H4 (cell line): ENCODE data around the gene HTN3. TPM values are rescaled to one million over a fixed set of nuclear protein-coding genes. Genes with fewer than 3 reads are reported as not detected.
A peak's percentile ranks its signal among the peaks of the same experiment; 100 is the strongest.
"Not testable (repeated sequence)": the region's sequence is repeated elsewhere in the genome, so short reads cannot be mapped to it uniquely, and the experiment has no call there.

Source experiments
- DNase-seq: peaks from one replicate; pipeline ENCODE4 v3.0.0-alpha.2; 2015; ENCODE audit warnings: low spot score
- total RNA-seq: library from RNA; depleted of rRNA; stranded (reverse); fragments of >200 nt; shearing (Covaris generic); gene quantifications from 2 replicates; pipeline ENCODE4 v1.2.3, GENCODE V29; 2014; rRNA removed

HTN3 gene
- not detected in 2 replicates for total RNA-seq

GRCh38 chr4:70028159-70028558 lies at the start of gene HTN3:
TSS of gene HTN3 (plus strand) at chr4:70028459. CDS start at chr4:70030741, 2,282 bp downstream.
- DNase-seq: not testable (repeated sequence)

- peak; percentile 84 for DNase-seq
Observed at GRCh38 chr4:69984030-69984443, 44.2 kb upstream of the HTN3 start.

- no peak for DNase-seq
Observed at GRCh38 chr4:69986663-69987062, 41.6 kb upstream of the HTN3 start.

GRCh38 chr4:69991016-69991415 lies 37.2 kb upstream of the HTN3 start:
- no peak for DNase-seq

GRCh38 chr4:69994782-69995181 lies 33.5 kb upstream of the HTN3 start:
- DNase-seq: no peak

- DNase-seq: peak; percentile 30
Observed at GRCh38 chr4:69995526-69996016, 32.7 kb upstream of the HTN3 start, which contains the start of gene STATH. TSS of gene STATH (plus strand) at chr4:69995966. CDS start at chr4:69998438, 2,472 bp downstream.

GRCh38 chr4:69999420-69999819 lies 28.8 kb upstream of the HTN3 start:
- no peak for DNase-seq

GRCh38 chr4:70000711-70001110 lies 27.5 kb upstream of the HTN3 start:
- DNase-seq: no peak

- no peak for DNase-seq
Observed at GRCh38 chr4:70002507-70002906, 25.8 kb upstream of the HTN3 start.

GRCh38 chr4:70008771-70009170 lies 19.5 kb upstream of the HTN3 start:
- DNase-seq: no peak

GRCh38 chr4:70019006-70019405 lies 9.3 kb upstream of the HTN3 start:
- not testable (repeated sequence) for DNase-seq

- no peak for DNase-seq
Observed at GRCh38 chr4:70023218-70023617, 5.0 kb upstream of the HTN3 start.

- no peak for DNase-seq
Observed at GRCh38 chr4:70027011-70027410, 1.2 kb upstream of the HTN3 start.

GRCh38 chr4:70037559-70037958 lies 9.3 kb downstream of the HTN3 start:
- DNase-seq: not testable (repeated sequence)

- not testable (repeated sequence) for DNase-seq
Observed at GRCh38 chr4:70039928-70040327, 11.7 kb downstream of the HTN3 start.

GRCh38 chr4:70041652-70042286 lies 13.5 kb downstream of the HTN3 start:
- no peak for DNase-seq

- DNase-seq: not testable (repeated sequence)
Observed at GRCh38 chr4:70050138-70050537, 21.9 kb downstream of the HTN3 start, which contains the start of gene HTN1. TSS of gene HTN1 (plus strand) at chr4:70050438. CDS start at chr4:70053077, 2,639 bp downstream.

GRCh38 chr4:70056534-70056933 lies 28.3 kb downstream of the HTN3 start:
- DNase-seq: not testable (repeated sequence)

- no peak for DNase-seq
Observed at GRCh38 chr4:70057651-70058050, 29.4 kb downstream of the HTN3 start.

- no peak for DNase-seq
Observed at GRCh38 chr4:70059149-70059548, 30.9 kb downstream of the HTN3 start.

GRCh38 chr4:70062000-70062399 lies 33.7 kb downstream of the HTN3 start:
- no peak for DNase-seq

GRCh38 chr4:70080205-70080604 lies 51.9 kb downstream of the HTN3 start:
- no peak for DNase-seq
